Keratinocyte (primary cell): ENCODE measurements around the gene NLRC5. TPM values are rescaled to one million over a fixed set of nuclear protein-coding genes. Genes with fewer than 3 reads are reported as not detected.

ENCODE experiments used
- DNase-seq: peaks from one replicate; pipeline ENCODE4 v3.0.0-alpha.2; 2011; ENCODE audit warnings: low read depth, missing footprints, low spot score
- FAIRE-seq: peaks from 2 replicates; lab custom pipeline; 2011; peaks lifted over from hg19 to GRCh38; lab: Jason Lieb, UNC
- H2AFZ ChIP-seq: 2 replicates; pipeline ENCODE4 v1.6.0; 2012; ENCODE audit warnings: low read length, control low read depth, inconsistent platforms; ENCODE audit not compliant: control insufficient read depth
- H3K27ac ChIP-seq: 2 replicates; pipeline ENCODE4 v1.5.1; 2011; ENCODE audit warnings: low read length; ENCODE audit not compliant: control insufficient read depth, insufficient read depth
- H3K27me3 ChIP-seq: 3 replicates; pipeline ENCODE4 v1.6.0; 2011; ENCODE audit warnings: low read length; ENCODE audit not compliant: control insufficient read depth, insufficient read depth; ENCODE audit errors: extremely low read depth
- H3K36me3 ChIP-seq, 2 experiments: 2 replicates in 1 of 2; 3 replicates in 1 of 2; pipeline ENCODE4 v1.5.1; 2011; ENCODE audit warnings: low read length in 2 of 2, mild to moderate bottlenecking in 1 of 2; ENCODE audit not compliant: control insufficient read depth in 2 of 2, insufficient read depth in 2 of 2; ENCODE audit errors: extremely low read depth in 1 of 2
- H3K4me1 ChIP-seq: 3 replicates; pipeline ENCODE4 v1.5.1; 2011; ENCODE audit warnings: low read length; ENCODE audit not compliant: control insufficient read depth, insufficient read depth; ENCODE audit errors: extremely low read depth
- H3K4me2 ChIP-seq: 3 replicates; pipeline ENCODE4 v1.6.0; 2011; ENCODE audit warnings: low read depth, low read length; ENCODE audit not compliant: control insufficient read depth, insufficient read depth; ENCODE audit errors: extremely low read depth
- H3K4me3 ChIP-seq, 3 experiments: fragments of 200-600 bp in 1 of 3; sonication (generic) in 1 of 3; 2 replicates in 2 of 3; 3 replicates in 1 of 3; pipeline ENCODE4 v1.5.1; 2011 to 2016; ENCODE audit warnings: low read length in 3 of 3, mild to moderate bottlenecking in 3 of 3, control low read depth in 2 of 3, inconsistent platforms in 1 of 3, low read depth in 1 of 3, mixed read lengths in 1 of 3, mixed run types in 1 of 3, moderate library complexity in 1 of 3; ENCODE audit not compliant: control insufficient read depth in 2 of 3, insufficient read depth in 2 of 3; ENCODE audit errors: extremely low read depth in 1 of 3
- H3K79me2 ChIP-seq: 2 replicates; pipeline ENCODE4 v1.6.0; 2012; ENCODE audit warnings: low read length; ENCODE audit not compliant: control insufficient read depth, insufficient read depth
- H3K9ac ChIP-seq: 3 replicates; pipeline ENCODE4 v1.6.0; 2011; ENCODE audit warnings: low read length; ENCODE audit not compliant: control insufficient read depth, insufficient read depth; ENCODE audit errors: extremely low read depth
- H3K9me1 ChIP-seq: 3 replicates; pipeline ENCODE4 v1.6.0; 2011; ENCODE audit warnings: low read length; ENCODE audit not compliant: control insufficient read depth, insufficient read depth; ENCODE audit errors: extremely low read depth
- H3K9me3 ChIP-seq: 2 replicates; pipeline ENCODE4 v1.5.1; 2012; ENCODE audit warnings: low read depth, low read length; ENCODE audit not compliant: control insufficient read depth
- H4K20me1 ChIP-seq: 3 replicates; pipeline ENCODE4 v1.6.0; 2011; ENCODE audit warnings: low read length; ENCODE audit not compliant: control insufficient read depth, insufficient read depth; ENCODE audit errors: extremely low read depth
- CTCF ChIP-seq, 3 experiments: IDR thresholded peaks in 1 of 3; conservative IDR thresholded peaks in 1 of 3; optimal IDR thresholded peaks in 1 of 3; 2 replicates in 2 of 3; 3 replicates in 1 of 3; pipeline versions ENCODE3 to v1.5.1; 2011; ENCODE audit warnings: low read length in 3 of 3, mild to moderate bottlenecking in 3 of 3, moderate library complexity in 2 of 3, control low read depth in 1 of 3, inconsistent platforms in 1 of 3; ENCODE audit not compliant: insufficient read depth in 2 of 3; ENCODE audit errors: extremely low read depth in 1 of 3
- EZH2 ChIP-seq: IDR thresholded peaks from one replicate; pipeline ENCODE4 v1.6.1; 2012; ENCODE audit warnings: inconsistent platforms, mild to moderate bottlenecking, low read length, moderate library complexity
- dilution Hi-C: fragments of 300-500 bp; cut with MboI; formaldehyde crosslinking; loops from one replicate; pipeline ENCODE4 v1.7.0; 2020; ENCODE audit warnings: low sequenced_read_pairs; ENCODE audit not compliant: extremely low pct_ligation_motif_present
- polyA plus RNA-seq, 5 experiments: library from polyadenylated mRNA; depleted of rRNA in 3 of 5; stranded (reverse) in 3 of 5; stranded (forward) in 1 of 5; unstranded in 1 of 5; fragments of >200 nt; gene quantifications; 1 replicate in 1 of 5; 2 replicates in 3 of 5; 3 replicates in 1 of 5; pipeline versions ENCODE4 v1.2.1 to v1.2.3, GENCODE V29; 2011 to 2012; ENCODE audit warnings: missing spikeins in 2 of 5, low read depth in 1 of 5, low replicate concordance in 1 of 5

NLRC5 gene
- polyA plus RNA-seq, 1 donor (not counting 4 experiments of a cell fraction or from before 2014, with no cell fraction given) = 7.8 TPM

- H2AFZ ChIP-seq = no peak overlapping the region
- H3K4me2 ChIP-seq = no peak overlapping the region
- DNase-seq (no peak), FAIRE-seq (no peak)
- no peaks in the 10 kb centered on the region for H3K4me1 ChIP-seq
- no peaks in the 10 kb centered on the region for H3K27me3 ChIP-seq
- H3K4me3 ChIP-seq = no peak overlapping the region
- H3K79me2 ChIP-seq = no peaks in the 10 kb centered on the region
- H3K9me3 ChIP-seq = no peaks in the 10 kb centered on the region
- no peaks in the 10 kb centered on the region for H3K36me3 ChIP-seq
- no peak for TF ChIP-seq CTCF (optimal IDR thresholded peaks at IDR 0.05 in 1 of 3, IDR thresholded peaks at IDR 0.05 in 1 of 3, conservative IDR thresholded peaks at IDR 0.05 in 1 of 3; ENCODE audit: extremely low read depth in 1 of 3, insufficient read depth in 2 of 3, low read length in 3 of 3)
- no peak for TF ChIP-seq EZH2
- no peak overlapping the region for H3K9ac ChIP-seq
- H3K27ac ChIP-seq = no peak overlapping the region
- H3K9me1 ChIP-seq = no peaks in the 10 kb centered on the region
- no peaks in the 10 kb centered on the region for H4K20me1 ChIP-seq
- dilution Hi-C loops = no loop called here
Measured at GRCh38 chr16:57113664-57114063, 124.3 kb downstream of the NLRC5 start.

GRCh38 chr16:57115168-57115513 lies 125.8 kb downstream of the NLRC5 start:
- no peak overlapping the region for H3K9ac ChIP-seq
- H3K9me1 ChIP-seq = no peaks in the 10 kb centered on the region
- no peak for TF ChIP-seq EZH2
- TF ChIP-seq CTCF (optimal IDR thresholded peaks at IDR 0.05 in 1 of 3, IDR thresholded peaks at IDR 0.05 in 1 of 3, conservative IDR thresholded peaks at IDR 0.05 in 1 of 3; ENCODE audit: extremely low read depth in 1 of 3, insufficient read depth in 2 of 3, low read length in 3 of 3) = no peak
- no peaks in the 10 kb centered on the region for H3K9me3 ChIP-seq
- no peak overlapping the region for H2AFZ ChIP-seq
- no peaks in the 10 kb centered on the region for H3K79me2 ChIP-seq
- H3K27me3 ChIP-seq = no peaks in the 10 kb centered on the region
- H3K4me1 ChIP-seq = no peaks in the 10 kb centered on the region
- FAIRE-seq = no peak
- no peak overlapping the region for H3K4me2 ChIP-seq
- no peak overlapping the region for H3K27ac ChIP-seq
- DNase-seq = no peak
- dilution Hi-C loops = no loop called here
- H4K20me1 ChIP-seq = no peaks in the 10 kb centered on the region
- no peaks in the 10 kb centered on the region for H3K36me3 ChIP-seq
- H3K4me3 ChIP-seq = no peak overlapping the region
